GM21825 (cell line): Measurements from ENCODE around the gene ZDHHC14.
"Not testable (repeated sequence)": the region's sequence is repeated elsewhere in the genome, so short reads cannot be mapped to it uniquely, and the experiment has no call there.

Experiments
- ATAC-seq: cut with Tn5 transposase; IDR thresholded peaks from one replicate; pipeline ENCODE4 v1.9.1; 2021; ENCODE audit warnings: mild to moderate bottlenecking, moderate library complexity; ENCODE audit not compliant: unreplicated experiment

The ZDHHC14 gene

DNA sequence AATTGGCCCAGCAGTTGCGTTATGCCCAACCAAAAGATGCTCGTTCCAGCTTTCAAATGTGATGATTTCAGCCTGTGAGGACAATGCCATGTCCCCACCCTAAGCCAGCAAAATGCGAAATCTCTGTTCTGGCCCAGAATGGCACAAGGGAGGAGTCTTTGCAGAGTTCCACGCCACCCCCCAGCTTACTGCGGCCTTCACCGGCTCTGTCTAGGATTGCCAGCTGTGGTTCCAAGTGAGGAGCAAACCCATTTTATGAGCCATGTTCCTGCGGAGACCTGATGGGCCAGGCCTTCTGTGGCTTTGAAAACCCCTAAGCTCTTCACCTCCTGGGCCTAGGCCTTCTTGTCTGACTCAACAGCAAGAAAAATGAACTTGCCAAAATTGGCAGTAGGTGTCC, 295.3 kb downstream of the ZDHHC14 start:
- no peak for ATAC-seq

DNA sequence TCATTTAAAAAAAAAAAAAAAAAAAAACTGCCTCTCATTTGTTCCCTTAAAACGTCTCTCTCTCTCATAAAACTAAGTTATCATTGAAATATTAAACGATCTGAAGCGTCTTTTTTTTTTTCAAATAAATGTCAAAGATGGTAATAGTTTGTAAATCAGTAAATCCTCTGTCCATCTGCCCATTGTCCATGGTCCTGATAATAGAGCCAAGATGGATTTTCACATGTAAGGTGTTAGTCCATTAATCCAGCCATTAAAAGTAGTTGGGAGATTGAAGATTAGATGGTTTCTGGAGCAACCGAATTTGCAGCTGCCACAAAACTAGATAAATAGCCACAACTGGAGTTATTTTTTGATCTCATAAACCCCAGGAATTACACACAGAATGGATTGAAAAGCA, 296.2 kb downstream of the ZDHHC14 start:
- no peak for ATAC-seq

DNA sequence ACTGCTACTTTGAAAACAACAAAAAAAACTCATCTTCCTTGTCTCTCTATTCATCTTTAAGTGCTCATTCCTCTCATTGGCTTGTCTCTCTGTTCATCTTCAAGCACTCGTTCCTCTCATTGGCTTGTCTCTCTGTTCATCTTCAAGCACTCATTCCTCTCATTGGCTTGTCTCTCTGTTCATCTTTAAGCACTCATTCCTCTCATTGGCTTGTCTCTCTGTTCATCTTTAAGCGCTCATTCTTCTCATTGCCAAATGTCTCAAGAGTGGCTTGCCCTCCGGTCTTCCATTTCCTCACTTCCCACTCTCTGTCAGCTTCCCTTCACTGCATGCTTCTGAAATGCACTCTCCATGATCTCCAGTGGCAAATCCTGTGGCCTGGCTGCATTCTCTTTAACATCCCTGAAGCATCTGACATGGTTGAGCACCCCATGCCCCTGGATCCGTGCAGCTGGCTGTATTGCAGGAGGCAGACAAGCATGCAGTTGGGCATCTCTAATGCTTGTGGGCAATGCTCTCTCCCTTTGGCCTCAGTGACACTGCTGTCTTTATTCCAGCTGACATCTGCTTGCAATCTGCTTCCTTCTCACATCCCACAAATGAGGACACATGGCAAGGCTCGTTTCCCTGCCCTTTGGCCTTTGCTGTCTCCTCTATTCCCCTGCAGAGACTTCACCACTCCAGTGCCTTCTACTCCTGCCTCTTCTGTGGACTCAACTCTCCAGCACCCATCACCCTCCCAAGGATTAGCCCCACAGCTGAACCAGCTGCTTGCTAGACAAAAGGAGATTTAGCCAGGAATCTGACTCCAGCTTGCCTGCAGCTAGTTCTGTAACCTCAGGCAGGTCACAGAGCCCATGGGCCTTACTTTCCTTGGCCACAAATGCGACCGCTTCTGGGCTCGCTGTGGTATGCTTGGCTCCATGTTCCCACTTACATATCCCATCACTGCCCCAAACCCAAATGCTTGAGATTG, 298.9 kb downstream of the ZDHHC14 start:
- no peak for ATAC-seq

GRCh38 chr6:157681041-157681650, 300.2 kb downstream of the ZDHHC14 start:
- no peak for ATAC-seq

- no peak for ATAC-seq
Observed at GRCh38 chr6:157682856-157683481, 302.0 kb downstream of the ZDHHC14 start.

DNA sequence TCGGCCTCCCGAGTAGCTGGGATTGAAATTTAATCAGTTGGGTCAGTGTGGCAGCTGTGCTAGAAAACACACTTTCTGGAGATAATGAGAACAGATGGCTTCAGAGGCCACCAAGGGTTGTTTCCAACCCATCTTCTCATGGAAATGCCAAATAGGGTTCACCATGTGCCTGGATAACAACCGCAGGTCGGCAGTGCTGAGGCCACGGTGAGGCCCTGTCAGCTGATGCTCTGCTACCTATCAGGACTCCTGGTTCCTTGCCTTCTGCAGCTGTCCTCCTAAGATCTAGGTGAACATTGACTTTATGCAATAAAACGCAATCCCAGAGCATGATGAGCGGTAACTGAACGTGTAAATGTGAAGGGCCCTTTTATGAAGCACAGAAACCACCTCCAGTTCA, 302.7 kb downstream of the ZDHHC14 start:
- ATAC-seq, result no peak

- ATAC-seq, result no peak
Observed at GRCh38 chr6:157684620-157685299, 303.8 kb downstream of the ZDHHC14 start.

DNA sequence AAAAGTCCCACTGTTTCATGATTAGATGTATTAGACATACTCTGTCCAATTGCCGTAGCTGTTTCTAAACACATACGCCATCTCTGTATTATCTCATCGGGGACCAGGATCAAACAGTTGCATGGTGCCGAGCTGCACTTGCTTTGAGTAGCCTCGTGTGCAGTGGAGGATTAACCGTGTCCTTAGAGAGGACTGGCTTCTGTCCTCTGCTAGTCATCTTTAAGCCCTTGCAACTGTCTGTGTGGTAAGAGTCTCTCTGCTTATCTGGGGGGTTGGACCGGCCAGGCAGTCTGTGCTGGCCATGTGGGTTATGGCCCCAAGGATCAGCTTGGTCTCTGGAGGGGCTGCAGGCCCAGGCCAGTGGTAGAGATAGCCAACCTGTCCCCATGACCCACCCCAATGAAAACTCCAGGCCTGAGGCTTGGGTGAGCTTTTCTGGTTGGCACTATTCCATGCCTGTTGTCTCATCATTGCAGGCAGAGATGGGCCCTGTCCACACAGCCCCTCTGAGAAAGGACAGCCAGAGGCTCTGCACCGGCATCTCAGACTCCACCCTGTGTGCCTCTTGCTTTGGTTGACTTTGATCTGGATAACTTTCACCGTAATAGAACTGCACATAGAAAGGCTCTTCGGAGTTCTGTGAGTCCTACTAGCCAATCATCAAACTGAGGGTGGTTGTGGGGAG, 304.7 kb downstream of the ZDHHC14 start:
- ATAC-seq, result no peak

DNA sequence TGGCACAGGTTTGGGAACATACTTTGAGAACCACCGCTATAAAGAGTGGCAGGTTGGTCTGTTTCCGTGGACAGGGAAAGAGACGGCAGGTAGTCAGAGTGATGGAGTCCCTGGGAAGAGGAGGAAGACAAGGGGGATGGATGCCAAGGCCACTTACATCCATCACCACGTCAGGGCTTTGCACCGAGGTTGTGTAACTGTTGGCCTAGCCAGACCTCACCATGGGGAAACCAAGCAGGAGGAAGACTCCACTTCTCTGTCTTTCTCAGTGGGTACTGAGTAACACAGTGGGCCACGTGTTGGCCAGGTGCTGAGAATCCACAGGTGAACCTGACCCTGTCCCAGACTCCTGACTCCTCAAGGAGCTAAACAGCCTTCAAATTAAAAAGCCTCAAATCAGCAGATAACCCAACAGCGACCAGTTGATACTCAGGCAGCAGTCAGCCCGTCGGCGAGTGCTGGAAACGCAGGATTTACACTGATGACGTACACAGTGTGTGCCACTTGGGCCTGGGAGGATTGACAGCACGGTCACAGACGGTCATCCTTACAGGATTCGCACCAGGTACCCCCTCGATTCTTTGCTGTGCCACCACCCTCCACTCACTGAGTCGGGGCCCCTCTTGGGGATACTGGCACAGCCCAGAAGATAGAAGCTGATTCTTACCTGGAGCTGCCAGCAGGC, 307.4 kb downstream of the ZDHHC14 start:
- ATAC-seq, result no peak

- no peak for ATAC-seq
Observed at GRCh38 chr6:157688960-157689599, 308.1 kb downstream of the ZDHHC14 start.

- no peak for ATAC-seq
Observed at GRCh38 chr6:157689875-157690274, 308.9 kb downstream of the ZDHHC14 start.

DNA sequence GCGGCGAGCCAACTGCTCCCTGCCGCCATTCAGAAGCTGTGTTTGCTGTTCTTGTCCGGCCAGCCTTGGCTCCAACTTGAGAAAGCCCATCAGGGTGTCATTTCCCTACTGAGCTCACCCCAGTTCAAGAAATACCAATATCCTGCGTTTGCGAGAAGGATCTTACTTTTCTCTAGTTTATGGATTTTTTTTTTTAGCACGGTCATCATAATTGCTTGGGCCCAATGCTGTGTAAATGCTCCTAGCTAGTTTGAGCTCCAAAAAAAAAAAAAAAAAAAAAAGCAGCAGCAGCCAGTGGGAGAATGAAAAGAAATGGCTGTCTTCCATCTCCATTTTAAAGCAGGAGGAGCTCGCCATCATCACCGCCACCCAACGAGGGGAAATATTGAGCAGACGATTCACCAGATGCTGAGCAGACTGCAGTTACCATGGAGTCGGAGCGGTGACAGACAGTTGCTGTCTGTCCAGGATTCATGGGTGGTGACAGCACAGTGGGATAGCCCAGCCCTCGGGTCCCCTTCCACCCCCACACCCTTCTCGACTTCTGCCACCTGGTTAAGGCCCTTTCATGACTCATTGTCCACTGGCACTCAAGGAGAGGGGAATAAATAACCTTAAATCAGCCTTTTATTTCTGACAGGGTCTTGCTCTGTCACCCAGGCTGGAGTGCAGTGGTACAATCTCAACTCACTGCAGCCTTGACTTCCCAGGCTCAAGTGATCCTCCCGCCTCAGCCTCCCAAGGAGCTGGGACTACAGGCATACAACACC, 309.6 kb downstream of the ZDHHC14 start:
- ATAC-seq, result no peak

GRCh38 chr6:157691621-157692020, 310.6 kb downstream of the ZDHHC14 start:
- ATAC-seq, result not testable (repeated sequence)

DNA sequence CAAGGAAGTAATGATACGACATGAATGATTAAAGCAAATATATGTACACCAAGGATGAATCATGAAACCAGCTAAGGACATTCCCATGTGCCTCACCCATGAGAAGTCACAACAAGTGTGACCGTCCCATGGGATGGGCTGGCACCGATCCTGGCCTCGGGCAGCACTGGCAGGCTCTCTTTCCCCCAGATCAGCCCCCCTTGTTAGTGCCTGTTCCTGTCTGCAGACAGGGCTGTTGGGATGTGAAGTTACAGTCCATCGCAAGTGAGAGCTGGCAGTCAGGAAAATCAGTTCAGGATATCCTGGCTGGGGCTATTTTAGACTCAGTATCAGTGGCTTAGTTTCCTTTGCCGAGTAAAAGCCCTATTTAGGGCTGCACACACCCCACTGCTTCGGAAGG, 312.9 kb downstream of the ZDHHC14 start:
- ATAC-seq, result no peak

DNA sequence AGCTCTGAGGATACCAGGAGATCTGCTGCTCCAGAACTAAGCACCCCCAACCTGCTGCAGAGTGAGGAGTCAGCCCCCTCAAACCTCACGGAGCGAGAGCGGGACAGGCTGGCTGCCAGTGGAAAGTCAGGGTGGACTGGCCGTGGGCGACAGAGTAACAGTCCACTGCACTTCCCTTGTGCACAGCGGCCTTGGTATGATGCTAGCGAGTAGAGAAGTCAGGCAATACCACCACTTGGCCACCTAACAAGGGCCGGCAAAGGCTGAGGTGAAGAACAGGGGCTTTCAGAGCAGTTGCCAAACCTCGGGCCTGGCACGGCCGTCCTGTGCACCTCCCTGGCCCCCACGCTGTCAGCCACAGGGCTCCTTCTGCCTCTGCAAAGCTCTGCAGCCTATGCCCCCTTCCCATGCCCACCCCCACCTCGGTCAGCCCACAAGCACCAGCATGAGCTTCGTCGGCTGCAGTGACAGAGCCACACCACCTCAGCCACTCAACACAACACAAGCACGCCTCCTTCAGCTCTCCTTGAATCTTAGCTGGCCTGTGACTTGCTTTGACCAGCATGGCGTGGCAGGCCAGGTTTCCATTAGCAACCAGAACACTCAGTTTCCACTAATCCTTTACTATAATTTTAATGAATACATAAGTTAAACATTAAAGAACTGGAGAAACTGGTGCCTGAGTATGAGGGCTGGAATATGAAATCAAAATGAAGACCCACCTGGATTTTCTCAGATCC, 314.5 kb downstream of the ZDHHC14 start:
- no peak for ATAC-seq

DNA sequence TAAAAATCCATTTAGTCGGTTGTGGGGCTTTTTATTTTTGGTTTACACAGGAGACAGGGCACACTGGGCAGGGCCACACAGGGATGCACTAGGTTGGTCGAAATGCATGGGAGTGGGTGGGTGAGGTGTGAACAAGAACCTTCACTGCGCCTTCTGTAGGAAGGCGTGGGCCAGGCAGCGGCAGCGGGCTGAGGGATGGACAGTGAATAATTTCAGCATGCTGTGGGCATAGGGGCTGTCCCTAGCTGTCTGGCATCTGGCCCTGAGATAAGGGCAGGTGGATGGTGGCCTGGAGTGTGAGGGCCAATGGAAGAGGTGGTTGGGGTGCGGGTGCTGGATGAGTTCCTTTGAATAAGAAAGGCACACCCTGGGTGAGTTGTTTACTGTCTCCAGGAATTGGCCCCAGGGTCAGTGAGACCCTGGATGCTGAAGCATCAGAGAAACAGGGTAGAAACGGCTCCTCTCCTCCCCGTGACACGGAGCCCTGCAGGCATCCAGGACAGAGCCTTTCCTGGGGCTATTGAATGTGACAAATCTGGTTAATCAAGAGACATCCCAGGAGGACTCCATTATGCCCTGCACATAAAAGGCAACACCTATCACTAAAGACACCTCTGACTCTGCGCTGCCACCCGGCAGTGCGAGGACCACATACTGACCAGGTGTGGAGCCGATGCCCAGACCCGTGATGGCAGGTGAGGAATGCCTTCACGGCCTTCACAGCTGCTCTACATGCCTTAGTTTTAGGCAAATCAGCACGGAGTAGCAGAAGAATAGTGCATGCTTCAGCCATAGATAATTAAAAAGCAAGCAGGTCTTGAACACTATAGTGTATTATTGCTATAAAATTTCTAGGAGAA, 319.0 kb downstream of the ZDHHC14 start:
- no peak for ATAC-seq

DNA sequence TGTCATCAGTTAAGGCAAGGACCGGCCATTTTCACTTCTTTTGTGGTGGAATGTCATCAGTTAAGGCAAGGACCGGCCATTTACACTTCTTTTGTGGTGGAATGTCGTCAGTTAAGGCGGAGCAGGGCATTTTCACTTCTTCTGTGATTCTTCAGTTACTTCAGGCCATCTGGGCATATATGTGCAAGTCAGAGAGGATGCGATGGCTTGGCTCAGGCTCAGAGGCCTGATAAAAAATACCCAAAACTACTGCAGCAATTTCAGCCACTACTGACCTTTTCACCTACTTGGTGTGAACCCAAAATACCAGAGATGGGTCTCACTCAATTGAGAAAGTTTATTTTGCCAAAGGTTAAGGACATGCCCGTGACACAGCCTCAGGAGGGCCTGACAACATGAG, 325.4 kb downstream of the ZDHHC14 start:
- ATAC-seq, result not testable (repeated sequence)
